NCI-H1105 treated with DMSO at 0.1 percent for 48 hours (cell line): Measurements from ENCODE around the gene PLXNB1.

ENCODE experiments used
- DNase-seq: peaks from one replicate; lab custom pipeline; 2025; lab: John Stamatoyannopoulos, UW

PLXNB1 gene

GRCh38 chr3:48432411-48433371 lies 2.8 kb upstream of the PLXNB1 start:
- DNase-seq: no peak

- no peak for DNase-seq
Measured at GRCh38 chr3:48431224-48432029, 1.5 kb upstream of the PLXNB1 start.

DNA sequence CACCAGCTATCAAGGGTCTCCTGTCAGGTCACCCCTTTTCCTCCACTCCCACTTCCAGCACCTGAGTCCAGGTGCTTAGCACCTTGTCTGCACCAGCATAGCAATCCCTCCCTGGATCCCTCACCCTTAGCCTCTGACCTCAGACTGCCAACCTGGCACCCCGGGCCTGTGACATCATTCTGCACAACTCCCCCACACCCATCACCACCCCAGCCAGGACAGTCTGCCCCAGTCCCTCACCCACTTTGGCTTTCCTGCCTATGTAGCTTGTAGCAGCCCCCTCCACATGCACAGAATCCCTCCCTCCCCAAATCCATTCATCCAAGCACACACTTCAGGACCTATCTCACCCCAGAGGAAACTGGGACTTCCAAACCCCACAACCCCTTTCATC lies 819 bp upstream of the PLXNB1 start:
- no peak for DNase-seq

DNA sequence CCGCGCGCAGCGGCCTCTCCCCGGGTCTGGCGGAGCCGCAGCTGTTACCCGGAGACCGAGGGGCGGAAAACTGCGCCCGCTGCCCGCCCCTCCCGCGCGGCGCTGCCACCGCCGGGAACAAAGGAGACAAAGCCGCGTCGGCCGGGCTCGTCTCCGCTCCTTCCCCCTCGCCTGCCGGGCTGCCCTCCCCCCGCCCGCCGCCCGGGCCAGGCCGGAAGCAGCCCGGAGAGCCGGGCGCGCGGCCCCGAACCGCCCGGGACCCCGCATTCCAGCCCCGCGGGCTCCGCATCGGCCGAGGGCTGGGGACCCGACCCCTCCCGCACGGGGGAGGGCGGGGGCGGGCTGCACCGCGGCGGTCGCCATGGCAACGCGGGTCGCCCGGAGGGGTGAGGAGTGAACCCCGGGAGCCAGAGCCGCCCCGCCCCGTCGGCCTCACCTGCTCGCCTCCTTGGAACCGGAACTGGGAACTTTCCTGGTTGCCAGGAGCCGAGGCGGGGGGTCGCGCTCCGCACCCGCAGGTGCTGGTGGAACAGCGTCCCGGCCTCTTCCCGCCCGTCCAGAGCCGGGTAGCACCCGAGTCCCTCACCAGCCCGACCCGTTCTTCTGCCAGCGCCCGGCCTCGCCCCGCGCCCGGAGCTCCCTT lies 448 bp downstream of the PLXNB1 start:
- peak; percentile 78 for DNase-seq

- DNase-seq: peak; percentile 4
Measured at GRCh38 chr3:48428572-48429316, 1.1 kb downstream of the PLXNB1 start.

GRCh38 chr3:48428088-48428571 lies 1.8 kb downstream of the PLXNB1 start:
- DNase-seq: no peak

DNA sequence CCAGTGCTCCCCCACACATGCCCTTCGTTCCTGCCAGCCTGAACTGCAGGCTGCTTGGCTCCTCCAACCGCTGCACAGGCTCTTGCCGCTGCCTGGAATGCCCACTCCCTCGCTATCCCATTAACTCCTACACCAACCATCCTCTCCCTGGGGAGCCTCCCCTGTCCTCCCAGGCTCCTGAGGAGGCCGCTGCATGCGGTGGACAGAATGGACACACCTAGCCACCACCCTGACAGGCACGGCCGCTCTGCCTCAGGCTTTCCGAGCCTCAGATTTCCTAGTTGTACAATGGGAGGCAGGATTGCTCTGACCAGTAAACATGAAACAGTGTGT lies 2.3 kb downstream of the PLXNB1 start:
- DNase-seq: no peak

DNA sequence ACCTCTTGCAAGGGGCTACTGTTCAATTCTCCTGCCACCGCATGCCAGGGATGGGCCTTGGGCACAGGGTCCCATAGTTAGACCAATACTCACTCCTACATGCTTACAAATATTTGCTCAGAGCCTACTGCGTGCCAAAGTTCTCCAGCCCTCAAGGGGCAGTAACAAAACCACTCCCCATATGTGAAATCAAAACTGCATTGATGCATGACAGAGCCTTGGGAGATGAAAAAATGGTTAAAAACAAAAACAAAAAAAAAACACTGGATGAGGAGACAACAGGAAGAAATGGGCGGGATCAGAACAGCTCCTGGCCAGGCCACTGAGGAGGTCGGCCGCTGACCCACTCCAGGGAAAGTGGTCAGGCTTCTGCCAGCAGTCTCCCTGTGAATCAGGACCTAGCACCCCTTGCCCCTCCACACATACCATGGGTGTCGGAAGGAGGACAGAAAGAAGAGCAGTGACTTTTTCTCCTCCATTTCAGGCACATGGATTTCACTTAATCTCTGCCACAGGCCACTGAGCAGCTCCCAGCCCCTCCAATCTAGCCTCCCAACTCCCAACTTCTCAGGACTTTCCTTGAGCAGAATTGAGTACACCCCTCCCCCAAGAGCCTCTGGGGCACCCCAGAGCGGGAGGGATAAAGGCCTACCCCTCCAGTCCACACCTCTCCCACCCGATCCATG lies 2.8 kb downstream of the PLXNB1 start:
- no peak for DNase-seq

DNA sequence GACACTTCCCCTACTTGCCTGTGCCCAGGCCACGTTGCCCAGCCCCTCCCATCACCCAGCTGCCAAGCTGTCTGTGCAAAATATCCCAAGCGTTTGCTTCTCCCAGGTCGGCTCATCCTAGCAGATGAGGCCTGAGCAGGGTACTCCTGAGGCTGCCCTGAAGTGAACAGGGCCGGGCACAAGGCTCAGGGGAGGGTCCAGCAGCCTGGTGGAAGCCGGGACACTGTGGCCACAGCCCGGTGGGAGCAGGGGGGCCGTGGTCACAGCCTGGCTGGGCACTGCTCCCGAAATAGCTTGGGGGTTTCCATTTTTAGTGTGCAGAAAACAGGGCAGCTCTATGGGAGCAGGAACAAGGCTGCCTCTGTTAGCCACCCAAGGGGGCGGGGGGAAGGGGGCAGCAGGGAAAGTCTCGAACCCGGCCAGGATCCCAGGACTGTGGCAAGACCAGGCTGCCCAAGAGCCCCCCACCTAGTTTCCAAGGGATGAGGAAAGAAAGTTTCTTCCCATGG lies 3.4 kb downstream of the PLXNB1 start:
- DNase-seq: no peak

GRCh38 chr3:48425281-48425812 lies 4.5 kb downstream of the PLXNB1 start:
- DNase-seq: no peak

- no peak for DNase-seq
Measured at GRCh38 chr3:48423883-48424695, 5.8 kb downstream of the PLXNB1 start.

DNA sequence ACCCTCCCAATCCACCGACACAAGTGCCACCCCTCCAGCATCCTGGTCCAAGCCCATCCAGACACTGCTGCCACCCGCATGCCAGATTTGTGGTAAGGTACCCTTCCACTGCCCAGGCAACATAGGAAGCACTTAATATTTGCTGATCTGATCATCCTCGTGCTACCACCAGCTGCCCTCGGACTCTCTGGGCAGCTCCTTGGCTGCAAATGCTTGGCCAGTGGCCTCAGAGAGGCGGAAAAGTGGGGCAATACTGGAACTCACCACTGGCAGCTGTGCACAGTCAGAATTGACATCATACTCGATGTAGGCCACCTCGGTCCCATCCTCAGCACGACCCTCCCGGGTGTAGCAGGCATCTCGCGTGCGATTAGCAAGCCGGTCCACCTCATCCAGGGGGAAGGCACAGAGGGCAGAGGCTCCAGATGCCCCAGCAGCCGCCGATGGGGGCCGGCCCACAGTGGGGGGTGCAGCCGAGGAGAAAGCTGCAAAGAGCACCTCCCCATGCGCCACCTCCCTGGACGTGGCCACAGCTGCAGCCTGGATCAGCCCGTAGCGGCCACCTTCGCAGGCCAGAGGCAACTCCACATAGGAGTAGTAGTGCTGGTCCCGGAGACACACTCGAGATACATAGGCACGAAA lies 6.5 kb downstream of the PLXNB1 start:
- no peak for DNase-seq

- DNase-seq: no peak
Measured at GRCh38 chr3:48422681-48423080, 7.2 kb downstream of the PLXNB1 start.

DNA sequence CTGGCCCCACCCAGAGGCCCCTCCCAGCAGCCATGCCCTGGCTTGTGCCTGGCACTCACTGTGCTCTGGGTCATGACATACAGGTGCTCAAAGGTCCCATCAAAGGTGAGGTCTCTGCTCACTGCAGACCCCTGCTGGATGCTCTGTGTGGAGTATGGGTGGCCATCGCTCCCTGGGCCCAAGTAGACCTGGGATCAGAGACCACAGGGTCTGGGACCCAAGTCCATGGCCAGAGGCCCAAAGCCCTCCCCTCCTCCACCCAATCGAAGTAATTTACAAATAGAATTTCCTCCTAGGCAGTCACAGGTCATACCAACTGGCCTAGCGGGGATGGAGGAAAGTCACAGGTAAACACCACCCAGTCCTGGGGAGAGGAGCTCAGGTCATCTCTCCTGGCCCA lies 7.6 kb downstream of the PLXNB1 start:
- no peak for DNase-seq

- DNase-seq: no peak
Measured at GRCh38 chr3:48420561-48420960, 9.3 kb downstream of the PLXNB1 start.

DNA sequence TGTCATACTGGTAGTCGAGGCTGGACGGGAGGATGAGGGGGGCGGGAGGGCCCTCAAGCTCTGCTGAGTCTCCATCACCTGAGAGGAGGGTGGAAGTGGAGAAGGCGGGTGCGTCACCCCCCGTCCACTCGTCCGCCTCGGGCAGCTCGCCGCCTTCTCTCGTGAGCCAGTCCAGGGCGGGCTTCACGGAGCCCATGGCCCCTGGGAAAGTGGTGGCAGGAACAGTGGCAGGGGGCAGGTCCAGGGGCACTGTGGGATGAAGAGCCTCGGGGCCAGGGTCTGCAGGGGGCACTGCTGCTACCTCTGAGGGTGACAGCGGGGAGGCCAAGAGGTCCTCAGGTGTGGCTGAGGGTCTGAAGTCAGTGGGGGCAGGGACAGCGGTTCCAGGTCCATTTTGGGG lies 10.3 kb downstream of the PLXNB1 start:
- no peak for DNase-seq

DNA sequence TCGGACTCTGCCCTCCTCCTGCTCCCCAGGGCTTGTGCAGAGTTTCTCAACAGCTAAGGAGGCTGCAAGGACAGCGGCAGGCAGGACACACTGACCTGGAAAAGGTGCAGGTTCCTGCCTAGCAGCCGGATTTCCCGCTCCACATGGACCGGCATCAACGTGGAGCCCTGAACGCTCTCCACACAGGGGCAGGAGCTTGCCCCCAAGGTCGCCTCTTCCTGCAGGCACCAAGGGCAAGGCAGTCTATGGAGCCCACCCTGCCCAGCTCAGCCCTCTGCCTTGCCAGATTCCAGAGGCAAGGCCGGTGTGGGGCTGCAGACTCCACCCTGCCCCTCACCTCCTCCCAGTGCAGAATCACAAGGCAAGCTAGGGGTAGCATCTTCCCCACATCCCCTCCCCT lies 10.7 kb downstream of the PLXNB1 start:
- DNase-seq: no peak

GRCh38 chr3:48418651-48419050 lies 11.2 kb downstream of the PLXNB1 start:
- no peak for DNase-seq

GRCh38 chr3:48418140-48418539 lies 11.7 kb downstream of the PLXNB1 start:
- no peak for DNase-seq
